K562 (cell line): ENCODE measurements around the gene KCNAB1.

ENCODE experiments used
- CBX1 ChIP-seq: sonication (generic); IDR thresholded peaks from 2 replicates; pipeline ENCODE4 v1.6.1; 2016; ENCODE audit warnings: antibody characterized with exemption, low read depth, mild to moderate bottlenecking
- CTCF ChIP-seq, 3 experiments: IDR thresholded peaks in 2 of 3; conservative IDR thresholded peaks in 1 of 3; 2 replicates each; pipeline ENCODE4 v1.5.1; 2011 to 2012; ENCODE audit warnings: low read length in 3 of 3, mild to moderate bottlenecking in 3 of 3, control low read depth in 2 of 3, improper control_type of control experiment in 1 of 3, inconsistent platforms in 1 of 3, low read depth in 1 of 3, mixed read lengths in 1 of 3, moderate library complexity in 1 of 3; ENCODE audit not compliant: insufficient read depth in 2 of 3
- EGR1 ChIP-seq: fragments of 450-650 bp; conservative IDR thresholded peaks from 2 replicates; pipeline ENCODE4 v1.6.1; 2017; ENCODE audit warnings: mild to moderate bottlenecking
- ETV6 ChIP-seq, 3 experiments: fragments of 150-350 bp in 1 of 3; sonication (generic) in 1 of 3; formaldehyde crosslinking in 1 of 3; IDR thresholded peaks; 2 replicates each; pipeline versions ENCODE4 v1.6.1 to v1.8.0; 2014 to 2022; ENCODE audit warnings: borderline replicate concordance in 2 of 3, low read depth in 2 of 3, antibody characterized with exemption in 1 of 3, low read length in 1 of 3, mild to moderate bottlenecking in 1 of 3, missing genetic modification reagents in 1 of 3
- MTA3 ChIP-seq: fragments of 450-650 bp; formaldehyde crosslinking; IDR thresholded peaks from 2 replicates; pipeline ENCODE4 v1.6.1; 2017; ENCODE audit warnings: mild to moderate bottlenecking, borderline replicate concordance
- MYC ChIP-seq, 2 experiments: fragments of 250-450 bp in 1 of 2; sonication (Bioruptor Pico) in 1 of 2; IDR thresholded peaks; 2 replicates each; pipeline versions ENCODE4 v1.5.1 to v1.6.1; 2012 to 2021; ENCODE audit warnings: low read depth in 2 of 2, borderline replicate concordance in 1 of 2, improper control_type of control experiment in 1 of 2, low read length in 1 of 2, mild to moderate bottlenecking in 1 of 2, moderate library complexity in 1 of 2
- NBN ChIP-seq: fragments of 450-650 bp; IDR thresholded peaks from 2 replicates; pipeline ENCODE4 v1.6.1; 2016; ENCODE audit warnings: low read depth, mild to moderate bottlenecking
- RFX7 ChIP-seq: fragments of 250-450 bp; sonication (Bioruptor Pico); IDR thresholded peaks from 2 replicates; pipeline ENCODE4 v1.5.1; 2021; ENCODE audit warnings: mild to moderate bottlenecking
- YBX1 ChIP-seq: fragments of 450-650 bp; IDR thresholded peaks from 2 replicates; pipeline ENCODE4 v1.7.1; 2016; ENCODE audit warnings: mild to moderate bottlenecking

GRCh38 chr3:156533205-156533604, 412.8 kb downstream of the KCNAB1 start:
- TF ChIP-seq ETV6 (IDR thresholded peaks at IDR 0.05; ENCODE audit: borderline replicate concordance in 1 of 2, low read depth in 2 of 2, low read length in 1 of 2) (no peak), ETV6 (CRISPR knock-in tag; IDR thresholded peaks at IDR 0.05; ENCODE audit: borderline replicate concordance) (no peak), MTA3 (no peak), YBX1 (no peak), EGR1 (no peak), CBX1 (no peak), CTCF (IDR thresholded peaks at IDR 0.05 in 2 of 3, conservative IDR thresholded peaks at IDR 0.05 in 1 of 3; ENCODE audit: insufficient read depth in 2 of 3, low read depth in 1 of 3, low read length in 3 of 3) (no peak), RFX7 (no peak), MYC (IDR thresholded peaks at IDR 0.05; ENCODE audit: low read depth, low read length) (no peak), MYC (CRISPR knock-in tag; IDR thresholded peaks at IDR 0.05; ENCODE audit: borderline replicate concordance, low read depth) (no peak), NBN (no peak)
